ENCODE results near the gene SLC16A3. TPM values are rescaled to one million over a fixed set of nuclear protein-coding genes. Genes with fewer than 3 reads are reported as not detected.

The SLC16A3 gene
- total and polyA plus RNA-seq, 2 of the 8 experiments (the other 6 are each of a cell fraction or from before 2014, with no cell fraction given), result 3.8 to 8.7 TPM

DNA sequence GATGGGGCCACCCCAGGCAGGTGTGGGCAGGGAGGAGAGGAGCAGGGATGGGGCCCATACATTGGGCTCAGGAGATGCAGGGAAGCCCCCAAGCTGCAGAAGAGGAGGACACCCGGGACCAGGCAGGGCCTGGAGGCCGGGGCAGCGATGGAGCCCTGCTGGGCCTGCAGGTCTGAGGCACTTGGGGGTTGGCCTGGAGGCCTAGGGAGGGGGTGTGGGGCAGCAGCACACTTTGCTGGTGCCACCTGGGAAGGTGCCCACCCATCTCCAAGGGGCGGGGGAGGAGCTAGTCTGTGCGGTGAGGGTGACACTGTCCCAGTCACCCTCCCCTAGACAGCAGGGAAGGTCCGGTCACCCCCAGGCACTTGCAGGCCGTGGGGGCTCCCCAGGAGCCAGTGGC lies 9.8 kb upstream of the SLC16A3 start (continued):
- TF ChIP-seq CHD2 (IDR thresholded peaks at IDR 0.05; ENCODE audit: low read length), result no peak

Data from H1 (cell line).